Muscle of leg (tissue), 11 donors: ENCODE results near the gene DENND5B. TPM values are rescaled to one million over a fixed set of nuclear protein-coding genes. Genes with fewer than 3 reads are reported as not detected.

Experiments used
- DNase-seq: peaks from one replicate; pipeline ENCODE4 v3.0.0; 2013
- H3K27ac ChIP-seq: one replicate; pipeline ENCODE4 v1.5.1; 2013; ENCODE audit warnings: mild to moderate bottlenecking, low read length, control low read depth
- H3K27me3 ChIP-seq: one replicate; pipeline ENCODE4 v1.6.1; 2013; ENCODE audit warnings: low read length; ENCODE audit not compliant: control insufficient read depth, insufficient read depth
- H3K36me3 ChIP-seq: one replicate; pipeline ENCODE4 v1.6.1; 2013; ENCODE audit warnings: low read length; ENCODE audit not compliant: control insufficient read depth, insufficient read depth
- H3K4me1 ChIP-seq: one replicate; pipeline ENCODE4 v1.6.1; 2013; ENCODE audit warnings: low read length; ENCODE audit not compliant: control insufficient read depth, insufficient read depth
- H3K4me3 ChIP-seq: one replicate; pipeline ENCODE4 v1.5.1; 2013; ENCODE audit warnings: low read length, control low read depth
- H3K9me3 ChIP-seq: replicated peaks from 2 replicates; pipeline ENCODE4 v1.6.1; 2013; ENCODE audit warnings: low read depth, low read length; ENCODE audit not compliant: control insufficient read depth
- WGBS: methylation state at CpG from one replicate; pipeline ENCODE4 v1.1.5; 2013; ENCODE audit warnings: missing lambda C conversion rate; ENCODE audit not compliant: insufficient coverage; 5-methylcytosine and 5-hydroxymethylcytosine counted together
- polyA plus RNA-seq, 8 donors: library from polyadenylated mRNA; unstranded; fragments of 120-200 nt; gene quantifications; one replicate each; pipeline versions ENCODE4 v1.2.1 to v1.2.3, GENCODE V29; 2013; ENCODE audit warnings: inconsistent platforms in 1 of 8, low replicate concordance in 1 of 8; ENCODE audit not compliant: insufficient read length in 8 of 8, insufficient read depth in 1 of 8
- total RNA-seq: library from RNA; stranded (reverse); fragments of 120-200 nt; gene quantifications from one replicate; pipeline ENCODE4 v1.2.4, GENCODE V29; 2013

DENND5B gene
- total and polyA plus RNA-seq, 9 donors: 13.2 to 22.3 (median 20.0) TPM

- 39% methylated on average over 2 of the region's 10 CpGs for WGBS
- H3K4me1 ChIP-seq: peaks cover 9% of the 10 kb centered on the region
- DNase-seq: peak; percentile 58
- H3K9me3 ChIP-seq: no peaks in the 10 kb centered on the region
- H3K4me3 ChIP-seq: peak overlapping the region; percentile 36
- H3K27ac ChIP-seq: peak overlapping the region; percentile 71
- no peaks in the 10 kb centered on the region for H3K27me3 ChIP-seq
- H3K36me3 ChIP-seq: no peaks in the 10 kb centered on the region
Observed at GRCh38 chr12:31370531-31371255, 220.2 kb downstream of the DENND5B start.

GRCh38 chr12:31369712-31370521 lies 221.0 kb downstream of the DENND5B start:
- peak overlapping the region; percentile 36 for H3K4me3 ChIP-seq
- DNase-seq: peak; percentile 94
- no peaks in the 10 kb centered on the region for H3K27me3 ChIP-seq
- H3K4me1 ChIP-seq: peaks cover 9% of the 10 kb centered on the region
- H3K36me3 ChIP-seq: no peaks in the 10 kb centered on the region
- peak overlapping the region; percentile 71 for H3K27ac ChIP-seq
- H3K9me3 ChIP-seq: no peaks in the 10 kb centered on the region
- WGBS: 7% methylated on average over 17 of the region's 21 CpGs

GRCh38 chr12:31368666-31369361 lies 222.1 kb downstream of the DENND5B start:
- no peak overlapping the region for H3K27ac ChIP-seq
- WGBS: 52% methylated on average over 7 of the region's 8 CpGs

GRCh38 chr12:31366104-31366621 lies 224.8 kb downstream of the DENND5B start:
- Histone ChIP-seq H3K27me3 (no peaks in the 10 kb centered on the region), H3K4me3 (no peak overlapping the region), H3K36me3 (no peaks in the 10 kb centered on the region), H3K4me1 (peaks cover 12% of the 10 kb centered on the region), H3K27ac (no peak overlapping the region), H3K9me3 (no peaks in the 10 kb centered on the region)
- WGBS: 80% methylated on average over 7 of the region's 11 CpGs
- no peak for DNase-seq

More at GRCh38 chr12:31368666-31369361, 222.1 kb downstream of the DENND5B start:
- Histone ChIP-seq H3K4me3 (no peak overlapping the region), H3K4me1 (peaks cover 9% of the 10 kb centered on the region), H3K27me3 (no peaks in the 10 kb centered on the region), H3K36me3 (no peaks in the 10 kb centered on the region), H3K9me3 (no peaks in the 10 kb centered on the region)
- peak; percentile 15 for DNase-seq

- Histone ChIP-seq H3K4me1 (peaks cover 3% of the 10 kb centered on the region), H3K9me3 (no peaks in the 10 kb centered on the region), H3K27me3 (no peaks in the 10 kb centered on the region), H3K4me3 (no peak overlapping the region), H3K36me3 (no peaks in the 10 kb centered on the region), H3K27ac (no peak overlapping the region)
- no peak for DNase-seq
- 79% methylated on average over 2 of the region's 2 CpGs for WGBS
Observed at GRCh38 chr12:31363831-31364230, 227.1 kb downstream of the DENND5B start.

- Histone ChIP-seq H3K4me1 (peaks cover 3% of the 10 kb centered on the region), H3K9me3 (no peaks in the 10 kb centered on the region), H3K36me3 (no peaks in the 10 kb centered on the region), H3K27ac (no peak overlapping the region), H3K4me3 (no peak overlapping the region), H3K27me3 (no peaks in the 10 kb centered on the region)
- 64% methylated on average over 5 of the region's 6 CpGs for WGBS
- no peak for DNase-seq
Observed at GRCh38 chr12:31363416-31363809, 227.5 kb downstream of the DENND5B start.

GRCh38 chr12:31362759-31363415 lies 228.0 kb downstream of the DENND5B start:
- Histone ChIP-seq H3K4me3 (no peak overlapping the region), H3K27ac (no peak overlapping the region), H3K27me3 (no peaks in the 10 kb centered on the region), H3K36me3 (no peaks in the 10 kb centered on the region), H3K4me1 (peaks cover 3% of the 10 kb centered on the region), H3K9me3 (no peaks in the 10 kb centered on the region)
- 34% methylated on average over 2 of the region's 6 CpGs for WGBS
- DNase-seq: peak; percentile 44

GRCh38 chr12:31362115-31362758 lies 228.7 kb downstream of the DENND5B start:
- Histone ChIP-seq H3K36me3 (no peaks in the 10 kb centered on the region), H3K27ac (no peak overlapping the region)
- DNase-seq: peak; percentile 9

GRCh38 chr12:31361730-31362114 lies 229.2 kb downstream of the DENND5B start:
- DNase-seq: no peak
- Histone ChIP-seq H3K4me1 (peaks cover 3% of the 10 kb centered on the region), H3K27me3 (no peaks in the 10 kb centered on the region), H3K27ac (no peak overlapping the region), H3K36me3 (no peaks in the 10 kb centered on the region), H3K9me3 (no peaks in the 10 kb centered on the region), H3K4me3 (no peak overlapping the region)
- WGBS: 78% methylated on average over 9 of the region's 14 CpGs

More at GRCh38 chr12:31362115-31362758, 228.7 kb downstream of the DENND5B start:
- Histone ChIP-seq H3K9me3 (no peaks in the 10 kb centered on the region), H3K4me3 (no peak overlapping the region), H3K4me1 (peaks cover 3% of the 10 kb centered on the region), H3K27me3 (no peaks in the 10 kb centered on the region)
- WGBS: 31% methylated on average over 11 of the region's 13 CpGs
